PC-9 (cell line): ENCODE results near the gene ATP1A4. TPM values are rescaled to one million over a fixed set of nuclear protein-coding genes. Genes with fewer than 3 reads are reported as not detected.

Experiments used
- BruUV-seq: library from RNA; stranded (reverse); fragments of 400-500 nt; replicated peaks from 2 replicates; lab custom pipeline; 2021; lab: Mats Ljungman, UMichigan
- CTCF ChIA-PET: fragments of 300-600 bp; sonication (Branson Sonifier 250); formaldehyde crosslinking; loops from one replicate; lab custom pipeline; 2022; ENCODE audit warnings: antibody characterized with exemption; lab: Charles Lee
- POLR2A ChIA-PET: fragments of 300-600 bp; sonication (Branson Sonifier 250); formaldehyde crosslinking; loops from one replicate; lab custom pipeline; 2022; ENCODE audit warnings: antibody characterized with exemption; ENCODE audit not compliant: unreplicated experiment; lab: Charles Lee
- DNase-seq, 2 experiments: peaks; one replicate each; pipeline versions ENCODE4 v3.0.0 to v3.0.0-alpha.2; 2015 to 2022; ENCODE audit warnings: mixed read lengths in 1 of 2
- H2AFZ ChIP-seq: fragments of 200-600 bp; sonication (generic); 2 replicates; pipeline ENCODE4 v1.8.1; 2017; ENCODE audit warnings: antibody characterized with exemption
- H3F3A ChIP-seq: fragments of 200-600 bp; sonication (generic); 2 replicates; pipeline ENCODE4 v1.8.1; 2017; ENCODE audit warnings: antibody characterized with exemption, mild to moderate bottlenecking, low read depth; ENCODE audit not compliant: insufficient read depth
- H3K27ac ChIP-seq: fragments of 200-600 bp; sonication (generic); 2 replicates; pipeline ENCODE4 v1.6.1; 2016; ENCODE audit warnings: mixed run types
- H3K27me3 ChIP-seq: fragments of 200-600 bp; sonication (generic); 2 replicates; pipeline ENCODE4 v1.6.1; 2016; ENCODE audit warnings: low read depth, mixed run types; ENCODE audit not compliant: insufficient read depth
- H3K36me3 ChIP-seq: fragments of 200-600 bp; sonication (generic); 2 replicates; pipeline ENCODE4 v1.6.1; 2016; ENCODE audit warnings: low read depth, mixed run types
- H3K4me1 ChIP-seq: fragments of 200-600 bp; sonication (generic); replicated peaks from 2 replicates; pipeline ENCODE4 v1.6.1; 2016; ENCODE audit warnings: mixed run types; ENCODE audit not compliant: insufficient read depth
- H3K4me2 ChIP-seq: fragments of 200-600 bp; sonication (generic); 2 replicates; pipeline ENCODE4 v1.6.1; 2017; ENCODE audit warnings: mixed run types
- H3K4me3 ChIP-seq: fragments of 200-600 bp; sonication (generic); 2 replicates; pipeline ENCODE4 v1.6.1; 2016; ENCODE audit warnings: mixed run types
- H3K79me2 ChIP-seq: fragments of 200-600 bp; sonication (generic); 2 replicates; pipeline ENCODE4 v1.6.1; 2017; ENCODE audit warnings: low read depth, mixed run types
- H3K9me2 ChIP-seq: fragments of 200-600 bp; sonication (generic); 2 replicates; pipeline ENCODE4 v1.8.1; 2017; ENCODE audit warnings: mild to moderate bottlenecking; ENCODE audit not compliant: insufficient read depth
- H3K9me3 ChIP-seq: fragments of 200-600 bp; sonication (generic); 2 replicates; pipeline ENCODE4 v1.8.1; 2016; ENCODE audit warnings: low read depth; ENCODE audit not compliant: insufficient read depth
- H4K20me1 ChIP-seq: fragments of 200-600 bp; sonication (generic); 2 replicates; pipeline ENCODE4 v1.8.1; 2017; ENCODE audit not compliant: insufficient read depth
- EZH2 ChIP-seq: fragments of 200-600 bp; sonication (generic); IDR thresholded peaks from 2 replicates; pipeline ENCODE4 v1.8.0; 2017; ENCODE audit warnings: antibody characterized with exemption, low read depth
- intact Hi-C: fragments of 100-400 bp; cut with micrococcal nuclease; formaldehyde crosslinking; loops from one replicate; pipeline ENCODE4 v1.10.0; 2022; ENCODE audit not compliant: unreplicated experiment
- total RNA-seq: library from RNA; stranded (reverse); gene quantifications from 2 replicates; pipeline ENCODE4 v1.2.3, GENCODE V29; 2021
- TF ChIP-seq, protein P1 (sequence below): fragments of 200-600 bp; sonication (generic); conservative IDR thresholded peaks from 2 replicates; pipeline ENCODE4 v1.6.1; 2017; ENCODE audit warnings: mixed run types, antibody characterized with exemption, mild to moderate bottlenecking, moderate library complexity

Gene ATP1A4
- total RNA-seq, 1 experiment from 2014 or later = not detected

- Histone ChIP-seq H3K36me3 (peaks cover 33% of the 10 kb centered on the region), H3K9me2 (no peaks in the 10 kb centered on the region), H3K9me3 (no peaks in the 10 kb centered on the region), H2AFZ (no peak overlapping the region), H3K27ac (no peak overlapping the region), H3K4me1 (no peaks in the 10 kb centered on the region), H3K4me2 (no peak overlapping the region), H3K79me2 (no peaks in the 10 kb centered on the region), H4K20me1 (no peaks in the 10 kb centered on the region), H3K27me3 (no peaks in the 10 kb centered on the region), H3F3A (peaks cover 2% of the 10 kb centered on the region; the same call in 1 of the 2 replicates), H3K4me3 (no peak overlapping the region)
- intact Hi-C loops = no loop called here
- no TSS peak for BruUV-seq
- ChIA-PET POLR2A (interaction anchor here (0.6 kb wide), 2 partner anchors 34 to 61 kb away, joined by 3 to 4 read pairs; no protein-coding TSS in a partner anchor), CTCF (interaction anchor here (1.0 kb wide), 1 partner anchor 126 kb away, joined by 3 read pairs; no protein-coding TSS in a partner anchor)
- no peak for DNase-seq
- TF ChIP-seq, protein P1, sequence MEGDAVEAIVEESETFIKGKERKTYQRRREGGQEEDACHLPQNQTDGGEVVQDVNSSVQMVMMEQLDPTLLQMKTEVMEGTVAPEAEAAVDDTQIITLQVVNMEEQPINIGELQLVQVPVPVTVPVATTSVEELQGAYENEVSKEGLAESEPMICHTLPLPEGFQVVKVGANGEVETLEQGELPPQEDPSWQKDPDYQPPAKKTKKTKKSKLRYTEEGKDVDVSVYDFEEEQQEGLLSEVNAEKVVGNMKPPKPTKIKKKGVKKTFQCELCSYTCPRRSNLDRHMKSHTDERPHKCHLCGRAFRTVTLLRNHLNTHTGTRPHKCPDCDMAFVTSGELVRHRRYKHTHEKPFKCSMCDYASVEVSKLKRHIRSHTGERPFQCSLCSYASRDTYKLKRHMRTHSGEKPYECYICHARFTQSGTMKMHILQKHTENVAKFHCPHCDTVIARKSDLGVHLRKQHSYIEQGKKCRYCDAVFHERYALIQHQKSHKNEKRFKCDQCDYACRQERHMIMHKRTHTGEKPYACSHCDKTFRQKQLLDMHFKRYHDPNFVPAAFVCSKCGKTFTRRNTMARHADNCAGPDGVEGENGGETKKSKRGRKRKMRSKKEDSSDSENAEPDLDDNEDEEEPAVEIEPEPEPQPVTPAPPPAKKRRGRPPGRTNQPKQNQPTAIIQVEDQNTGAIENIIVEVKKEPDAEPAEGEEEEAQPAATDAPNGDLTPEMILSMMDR = no peak
- TF ChIP-seq EZH2 = no peak
Observed at GRCh38 chr1:160227561-160227960, 76.2 kb downstream of the ATP1A4 start.

GRCh38 chr1:160228431-160228830, 77.0 kb downstream of the ATP1A4 start:
- Histone ChIP-seq H2AFZ (no peak overlapping the region), H3K36me3 (peaks cover 35% of the 10 kb centered on the region), H3K4me3 (no peak overlapping the region), H3K9me2 (no peaks in the 10 kb centered on the region), H3K79me2 (no peaks in the 10 kb centered on the region), H3K9me3 (no peaks in the 10 kb centered on the region), H3K27ac (no peak overlapping the region), H4K20me1 (peaks cover 6% of the 10 kb centered on the region; the same call in 1 of the 2 replicates), H3K4me2 (no peak overlapping the region), H3F3A (no peaks in the 10 kb centered on the region; the same call in 1 of the 2 replicates), H3K4me1 (no peaks in the 10 kb centered on the region), H3K27me3 (no peaks in the 10 kb centered on the region)
- intact Hi-C loops = no loop called here
- no TSS peak for BruUV-seq
- POLR2A ChIA-PET = interaction anchor here (0.5 kb wide), 2 partner anchors 103 to 305 kb away, joined by 3 to 6 read pairs; no protein-coding TSS in a partner anchor
- DNase-seq = no peak
- CTCF ChIA-PET = interaction anchor here (0.7 to 1.3 kb wide), 3 partner anchors 9 to 35 kb away, joined by 3 to 9 read pairs (median 3); no protein-coding TSS in a partner anchor
- TF ChIP-seq, protein P1 = no peak
- no peak for TF ChIP-seq EZH2

DNA sequence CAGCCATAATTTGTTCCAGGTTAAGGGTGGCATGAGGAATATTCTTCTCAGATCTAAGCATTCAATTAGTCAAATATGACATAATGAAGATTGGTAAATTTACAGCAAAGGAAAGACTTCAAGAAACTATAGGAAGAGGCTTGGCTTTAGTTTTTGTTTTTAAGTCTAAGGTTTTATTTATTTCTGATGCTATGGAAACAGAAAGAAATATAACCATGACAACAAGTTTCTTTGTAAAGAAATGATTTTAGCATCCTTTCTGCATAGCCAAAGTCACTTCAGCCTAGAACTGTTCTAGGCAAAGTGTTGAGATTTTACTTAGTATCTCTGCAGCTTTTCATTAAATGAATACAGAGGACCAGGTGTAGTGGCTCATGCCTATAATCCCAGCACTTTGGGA, 81.5 kb downstream of the ATP1A4 start:
- Histone ChIP-seq H3K9me3 (no peaks in the 10 kb centered on the region), H3K9me2 (no peaks in the 10 kb centered on the region), H3K27me3 (no peaks in the 10 kb centered on the region), H2AFZ (no peak overlapping the region), H3K4me2 (no peak overlapping the region), H3F3A (no peaks in the 10 kb centered on the region; the same call in 1 of the 2 replicates), H3K27ac (no peak overlapping the region), H3K4me1 (no peaks in the 10 kb centered on the region), H4K20me1 (peaks cover 7% of the 10 kb centered on the region; the same call in 1 of the 2 replicates), H3K79me2 (no peaks in the 10 kb centered on the region), H3K4me3 (no peak overlapping the region), H3K36me3 (peaks cover 36% of the 10 kb centered on the region)
- no peak for DNase-seq
- no TSS peak for BruUV-seq
- TF ChIP-seq, protein P1 = no peak
- TF ChIP-seq EZH2 = no peak
- intact Hi-C loops = no loop called here
- ChIA-PET POLR2A (no interaction called here), CTCF (no interaction called here)

Other genes starting within 250 kb of the ATP1A4 start
- gene TAGLN2, start 226.1 kb upstream of the ATP1A4 start, total RNA-seq = 473 and 481 TPM in 2 replicates
- gene IGSF9, start 206.0 kb upstream of the ATP1A4 start, total RNA-seq = 22.9 and 23.4 TPM in 2 replicates
- 0.58 and 0.94 TPM in 2 replicates for gene SLAMF9, start 197.4 kb upstream of the ATP1A4 start, total RNA-seq
- 3.3 and 4.0 TPM in 2 replicates for gene PIGM, start 119.6 kb upstream of the ATP1A4 start, total RNA-seq
- gene KCNJ10, start 81.4 kb upstream of the ATP1A4 start, total RNA-seq = not detected in 2 replicates
- not detected in 2 replicates for gene KCNJ9, start 70.1 kb upstream of the ATP1A4 start, total RNA-seq
- 27.4 and 38.0 TPM in 2 replicates for gene IGSF8, start 53.0 kb upstream of the ATP1A4 start, total RNA-seq
- gene ATP1A2, start 35.8 kb upstream of the ATP1A4 start, total RNA-seq = 1.1 TPM in 2 replicates
- not detected in 2 replicates for gene CASQ1, start 39.0 kb downstream of the ATP1A4 start, total RNA-seq
- gene PEA15, start 53.8 kb downstream of the ATP1A4 start, total RNA-seq = 84.7 and 139 TPM in 2 replicates
- 152 and 161 TPM in 2 replicates for gene DCAF8, start 110.9 kb downstream of the ATP1A4 start, total RNA-seq
- gene PEX19, start 133.5 kb downstream of the ATP1A4 start, total RNA-seq = 50.1 and 52.5 TPM in 2 replicates
- gene COPA, start 191.6 kb downstream of the ATP1A4 start, total RNA-seq = 146 and 147 TPM in 2 replicates
- gene NCSTN, start 191.8 kb downstream of the ATP1A4 start, total RNA-seq = 54.7 and 55.8 TPM in 2 replicates
- 0.26 TPM in 1 of 2 replicates, not detected in the other for gene NHLH1, start 215.5 kb downstream of the ATP1A4 start, total RNA-seq
- 11.5 and 12.4 TPM in 2 replicates for gene VANGL2, start 249.0 kb downstream of the ATP1A4 start, total RNA-seq